Mucosa of descending colon (tissue), 3 donors: ENCODE measurements around the gene PCGF1. TPM values are rescaled to one million over a fixed set of nuclear protein-coding genes. Genes with fewer than 3 reads are reported as not detected.
"Not testable (repeated sequence)": the region's sequence is repeated elsewhere in the genome, so short reads cannot be mapped to it uniquely, and the experiment has no call there.

Source experiments
- ATAC-seq: fragments of 200-7000 bp; cut with Tn5 transposase; one replicate; pipeline ENCODE4 v1.9.1; 2020; ENCODE audit warnings: mild to moderate bottlenecking, moderate library complexity
- DNase-seq, 3 donors: peaks; one replicate each; pipeline ENCODE4 v3.0.0-alpha.2; 2020
- H3K36me3 ChIP-seq: fragments of 200-600 bp; one replicate; pipeline ENCODE4 v1.8.0; 2021; ENCODE audit warnings: low read depth, mild to moderate bottlenecking
- H3K4me1 ChIP-seq: fragments of 200-600 bp; one replicate; pipeline ENCODE4 v1.8.0; 2021; ENCODE audit warnings: low read depth, mild to moderate bottlenecking
- H3K4me3 ChIP-seq: fragments of 200-600 bp; one replicate; pipeline ENCODE4 v1.8.0; 2021; ENCODE audit warnings: mild to moderate bottlenecking
- H3K9me3 ChIP-seq: fragments of 200-600 bp; one replicate; pipeline ENCODE4 v1.8.0; 2021; ENCODE audit warnings: mild to moderate bottlenecking
- intact Hi-C, 2 donors: fragments of 100-400 bp; cut with DNase I in 1 of 2; cut with micrococcal nuclease in 1 of 2; formaldehyde crosslinking; loops; one replicate each; pipeline versions ENCODE4 v1.11.0 to v1.11.1; 2022; cut with DNase I, micrococcal nuclease
- total RNA-seq, 3 donors: library from RNA; stranded (reverse); fragmentation: NEBNext Ultra II Directional in 2 of 3; extraction: Animal tissue kit (Norgen Biotek cat#: 25700) in 2 of 3; gene quantifications; one replicate each; pipeline versions ENCODE4 v1.2.1 to v1.2.4, GENCODE V29; 2021 to 2023
- TF ChIP-seq, protein P1 (sequence below): fragments of 200-600 bp; IDR thresholded peaks from one replicate; pipeline ENCODE4 v1.8.0; 2022; ENCODE audit warnings: antibody characterized with exemption, mild to moderate bottlenecking
- donor health status: DM: no; HTN: no; CAD: no; lungs with moderate emphysema.
- donor health status: DM: no; HTN: no; CAD: no.
- donor health status: DM: no; HTN: yes; CAD: no.

The PCGF1 gene
- total RNA-seq, 3 donors from 2014 or later: 20.3 to 29.1 (median 22.3) TPM

- TF ChIP-seq, protein P1, sequence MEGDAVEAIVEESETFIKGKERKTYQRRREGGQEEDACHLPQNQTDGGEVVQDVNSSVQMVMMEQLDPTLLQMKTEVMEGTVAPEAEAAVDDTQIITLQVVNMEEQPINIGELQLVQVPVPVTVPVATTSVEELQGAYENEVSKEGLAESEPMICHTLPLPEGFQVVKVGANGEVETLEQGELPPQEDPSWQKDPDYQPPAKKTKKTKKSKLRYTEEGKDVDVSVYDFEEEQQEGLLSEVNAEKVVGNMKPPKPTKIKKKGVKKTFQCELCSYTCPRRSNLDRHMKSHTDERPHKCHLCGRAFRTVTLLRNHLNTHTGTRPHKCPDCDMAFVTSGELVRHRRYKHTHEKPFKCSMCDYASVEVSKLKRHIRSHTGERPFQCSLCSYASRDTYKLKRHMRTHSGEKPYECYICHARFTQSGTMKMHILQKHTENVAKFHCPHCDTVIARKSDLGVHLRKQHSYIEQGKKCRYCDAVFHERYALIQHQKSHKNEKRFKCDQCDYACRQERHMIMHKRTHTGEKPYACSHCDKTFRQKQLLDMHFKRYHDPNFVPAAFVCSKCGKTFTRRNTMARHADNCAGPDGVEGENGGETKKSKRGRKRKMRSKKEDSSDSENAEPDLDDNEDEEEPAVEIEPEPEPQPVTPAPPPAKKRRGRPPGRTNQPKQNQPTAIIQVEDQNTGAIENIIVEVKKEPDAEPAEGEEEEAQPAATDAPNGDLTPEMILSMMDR: no peak
- no peaks in the 10 kb centered on the region for H3K36me3 ChIP-seq
- DNase-seq: peak in 2 of 3 donors; percentile 4 to 11
- intact Hi-C loops: loop anchor here in 1 of 2 donors (10.0 kb wide), 1 partner anchor 46 kb away; no protein-coding TSS in a partner anchor
- ATAC-seq: no peak
- no peak overlapping the region for H3K4me3 ChIP-seq
- H3K4me1 ChIP-seq: peaks cover under 1% of the 10 kb centered on the region
- no peaks in the 10 kb centered on the region for H3K9me3 ChIP-seq
Measured at GRCh38 chr2:74488643-74489481, 18.6 kb downstream of the PCGF1 start.

DNA sequence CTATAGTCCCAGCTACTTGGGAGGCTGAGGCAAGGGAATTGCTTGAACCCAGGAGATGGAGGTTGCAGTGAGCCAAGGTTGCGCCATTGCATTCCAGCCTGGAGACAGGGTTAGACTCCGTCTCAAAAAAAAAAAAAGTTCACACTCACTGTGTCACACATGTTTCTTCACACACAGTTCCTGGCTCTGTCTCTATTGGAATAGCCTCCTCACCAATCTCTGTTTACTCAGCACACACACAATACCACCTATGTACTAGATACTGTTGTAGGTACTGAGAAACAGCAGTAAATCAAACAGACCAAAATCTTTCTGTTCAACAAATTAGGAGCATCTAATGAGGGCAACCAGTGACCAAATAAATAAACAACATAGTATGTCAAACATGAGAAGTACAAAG, 21.4 kb downstream of the PCGF1 start:
- no peak for DNase-seq

DNA sequence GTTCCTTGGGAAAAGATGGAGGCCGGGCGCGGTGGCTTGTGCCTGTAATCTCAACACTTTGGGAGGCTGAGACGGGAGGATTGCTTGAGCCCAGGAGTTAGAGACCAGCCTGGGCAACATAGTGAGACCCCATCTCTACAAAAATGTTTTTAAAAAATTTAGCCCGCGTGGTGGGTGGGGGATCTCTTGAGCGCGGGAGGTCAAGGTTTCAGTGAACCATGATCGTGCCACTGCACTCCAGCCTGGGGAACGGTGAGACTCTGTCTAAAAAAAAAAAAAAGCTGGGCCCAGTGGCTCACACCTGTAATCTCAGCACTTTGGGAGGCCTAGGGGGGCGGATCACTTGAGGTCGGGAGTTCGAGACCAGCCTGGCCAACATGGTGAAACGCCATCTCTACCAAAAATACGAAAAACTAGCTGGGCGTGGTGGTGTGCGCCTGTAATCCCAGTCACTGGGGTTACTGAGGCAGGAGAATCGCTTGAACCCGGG, 23.8 kb downstream of the PCGF1 start:
- DNase-seq: peak in 2 of 3 donors; percentile 23 to 31
- ATAC-seq, H3K36me3 ChIP-seq, H3K4me3 ChIP-seq, H3K9me3 ChIP-seq: not testable (repeated sequence)
- H3K4me1 ChIP-seq: peaks cover 20% of the 10 kb centered on the region
- intact Hi-C loops: loop anchor here (1.0 to 10.0 kb wide), 3 partner anchors 51 to 104 kb away; no protein-coding TSS in a partner anchor

More for the DNA sequence above, 21.4 kb downstream of the PCGF1 start:
- intact Hi-C loops: loop anchor here in 1 of 2 donors (10.0 kb wide), 1 partner anchor 49 kb away; no protein-coding TSS in a partner anchor
- H3K9me3 ChIP-seq: no peaks in the 10 kb centered on the region
- H3K4me1 ChIP-seq: peaks cover 13% of the 10 kb centered on the region
- H3K36me3 ChIP-seq: peaks cover 5% of the 10 kb centered on the region
- TF ChIP-seq, protein P1: no peak
- no peak overlapping the region for H3K4me3 ChIP-seq
- ATAC-seq: no peak

- Histone ChIP-seq H3K36me3 (peaks cover 5% of the 10 kb centered on the region), H3K4me3 (peak within 1 kb of the TSS; percentile 38), H3K9me3 (no peaks in the 10 kb centered on the region), H3K4me1 (peaks cover 20% of the 10 kb centered on the region)
- intact Hi-C loops: loop anchor here (1.0 to 10.0 kb wide), 3 partner anchors 52 to 104 kb away; no protein-coding TSS in a partner anchor
- peak; percentile 96 for ATAC-seq
- TF ChIP-seq, protein P1: peak; percentile 73
- DNase-seq: peak; percentile 96 to 98 (median 97)
Measured at GRCh38 chr2:74482801-74483674, 24.5 kb downstream of the PCGF1 start, which contains the start of the genes CCDC142 and TTC31. CCDC142 (minus strand) TSS chr2:74482998; CDS start chr2:74482837, 161 bp downstream. TTC31 (plus strand) TSS chr2:74483081; CDS start chr2:74483096, 15 bp downstream.

DNA sequence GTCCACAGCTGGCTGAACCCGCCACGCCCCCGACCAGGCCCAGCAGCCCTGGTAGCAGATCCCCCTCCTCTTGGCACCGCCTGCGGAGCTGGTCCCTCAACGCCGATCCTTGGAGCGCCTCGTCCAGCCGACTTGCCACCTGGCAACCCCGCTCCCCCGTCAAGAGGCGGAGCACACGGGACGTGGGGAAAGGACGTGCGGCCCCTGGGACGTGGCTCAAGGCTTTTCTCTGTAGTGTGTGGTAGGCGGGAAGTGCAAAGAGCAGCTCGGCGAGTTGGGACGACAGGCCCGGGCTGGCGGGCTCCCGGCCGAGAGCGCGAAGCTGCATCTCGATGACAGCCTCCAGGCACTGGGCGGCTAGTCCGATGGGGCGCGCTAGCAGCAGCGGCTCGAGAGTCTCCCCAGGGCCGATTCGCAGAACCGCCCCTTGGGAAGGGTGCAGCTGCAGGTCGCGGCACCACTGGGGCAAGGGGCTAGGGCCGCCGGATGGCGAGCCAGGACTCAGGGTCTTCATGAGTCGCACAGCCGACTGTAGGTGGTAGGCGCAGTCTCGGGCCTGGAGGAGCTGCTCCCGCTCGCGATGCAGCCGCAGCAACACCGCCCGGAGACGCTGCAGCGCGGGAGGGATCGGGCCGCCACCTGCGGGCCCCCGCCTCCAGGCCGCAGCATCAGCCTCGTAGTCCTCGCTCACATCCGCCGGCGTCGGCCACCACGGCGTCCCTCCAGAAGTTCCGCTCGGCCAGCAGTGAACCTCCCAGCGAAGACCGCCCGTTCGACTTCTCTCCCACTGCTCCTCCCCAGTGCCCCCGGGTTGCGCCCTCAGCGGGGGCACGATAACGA, 25.3 kb downstream of the PCGF1 start:
- Histone ChIP-seq H3K4me1 (peaks cover 20% of the 10 kb centered on the region), H3K4me3 (peak overlapping the region; percentile 38), H3K9me3 (no peaks in the 10 kb centered on the region), H3K36me3 (peaks cover 5% of the 10 kb centered on the region)
- intact Hi-C loops: loop anchor here (5.0 to 10.0 kb wide), 2 partner anchors 53 to 105 kb away; no protein-coding TSS in a partner anchor
- DNase-seq (peak in 2 of 3 donors; percentile 65 to 73), ATAC-seq (peak; percentile 62)
- TF ChIP-seq, protein P1: no peak
